Measurements from ENCODE around the gene NOP53. TPM values are rescaled to one million over a fixed set of nuclear protein-coding genes. Genes with fewer than 3 reads are reported as not detected.
"Not testable (repeated sequence)": the region's sequence is repeated elsewhere in the genome, so short reads cannot be mapped to it uniquely, and the experiment has no call there.

Gene NOP53
- total RNA-seq, 2 donors from 2014 or later, result 143 to 243 TPM

GRCh38 chr19:47802521-47803043 is 57.2 kb downstream of the NOP53 start:
- Histone ChIP-seq H3K9me3 (no peaks in the 10 kb centered on the region), H3K4me3 (no peak overlapping the region), H3K27ac (no peak overlapping the region), H3K4me1 (no peaks in the 10 kb centered on the region), H3K27me3 (no peaks in the 10 kb centered on the region), H3K36me3 (no peaks in the 10 kb centered on the region)
- no peak for TF ChIP-seq CTCF (IDR thresholded peaks at IDR 0.05)
- no peak for DNase-seq (ENCODE audit: low spot score)

- not testable (repeated sequence) for H3K4me1 ChIP-seq; H3K27me3 ChIP-seq; DNase-seq (ENCODE audit: low spot score); H3K27ac ChIP-seq; H3K4me3 ChIP-seq; H3K36me3 ChIP-seq; H3K9me3 ChIP-seq
These were observed 57.8 kb downstream of the NOP53 start for GRCh38 chr19:47803148-47803547.

- not testable (repeated sequence) for DNase-seq (ENCODE audit: low spot score); H3K4me3 ChIP-seq; H3K36me3 ChIP-seq; H3K4me1 ChIP-seq; H3K27ac ChIP-seq; H3K27me3 ChIP-seq; H3K9me3 ChIP-seq
These were observed 58.3 kb downstream of the NOP53 start for GRCh38 chr19:47803671-47804070.

GRCh38 chr19:47804451-47804850 is 59.1 kb downstream of the NOP53 start, which contains the start of gene TPRX1:
Gene TPRX1 (minus strand): TSS chr19:47804551. CDS start chr19:47804539, 12 bp downstream.
- not testable (repeated sequence) for H3K27me3 ChIP-seq; H3K36me3 ChIP-seq; H3K27ac ChIP-seq; H3K9me3 ChIP-seq; DNase-seq (ENCODE audit: low spot score); H3K4me1 ChIP-seq; H3K4me3 ChIP-seq

- Histone ChIP-seq H3K4me1 (no peaks in the 10 kb centered on the region), H3K27ac (no peak overlapping the region), H3K4me3 (no peak overlapping the region), H3K27me3 (no peaks in the 10 kb centered on the region), H3K9me3 (no peaks in the 10 kb centered on the region), H3K36me3 (no peaks in the 10 kb centered on the region)
- no peak for DNase-seq (ENCODE audit: low spot score)
- TF ChIP-seq CTCF (IDR thresholded peaks at IDR 0.05), result no peak
These were observed 60.0 kb downstream of the NOP53 start for GRCh38 chr19:47805313-47805712.

GRCh38 chr19:47806435-47806834 is 61.1 kb downstream of the NOP53 start:
- no peak overlapping the region for H3K4me3 ChIP-seq
- no peak overlapping the region for H3K27ac ChIP-seq
- H3K9me3 ChIP-seq, result no peaks in the 10 kb centered on the region
- H3K36me3 ChIP-seq, result no peaks in the 10 kb centered on the region
- TF ChIP-seq CTCF (IDR thresholded peaks at IDR 0.05), result no peak
- H3K4me1 ChIP-seq, result no peaks in the 10 kb centered on the region
- DNase-seq (ENCODE audit: low spot score), result no peak
- no peaks in the 10 kb centered on the region for H3K27me3 ChIP-seq

Other genes starting within 250 kb of the NOP53 start
- gene NAPA, start 230.5 kb upstream of the NOP53 start, total RNA-seq, result 100 to 1,000 TPM; 127 to 213 TPM
- gene ZNF541, start 172.4 kb upstream of the NOP53 start, total RNA-seq, result under 1 TPM in 1 of 2 donors, not detected in 1; 0.20 TPM
- 10 to 100 TPM in 1 of 2 donors, 1 to 10 TPM in 1; 7.0 to 12.6 TPM for gene BICRA, start 136.4 kb upstream of the NOP53 start, total RNA-seq
- 10 to 100 TPM; 44.9 to 70.3 TPM for gene EHD2, start 32.1 kb upstream of the NOP53 start, total RNA-seq
- gene SELENOW, start 33.2 kb downstream of the NOP53 start, total RNA-seq, result 1,000 to 10,000 TPM; 1,458 to 1,507 TPM
- not detected for gene TPRX1, start 59.0 kb downstream of the NOP53 start, total RNA-seq
- not detected for gene CRX, start 76.4 kb downstream of the NOP53 start, total RNA-seq
- not detected for gene TPRX2, start 113.7 kb downstream of the NOP53 start, total RNA-seq
- not detected for gene SULT2A1, start 140.8 kb downstream of the NOP53 start, total RNA-seq
- gene BSPH1, start 246.6 kb downstream of the NOP53 start, total RNA-seq, result not detected
- gene ELSPBP1, start 249.1 kb downstream of the NOP53 start, total RNA-seq, result not detected